HG03103 (cell line): Measurements from ENCODE around the gene FAM171A2.
"Not testable (repeated sequence)": the region's sequence is repeated elsewhere in the genome, so short reads cannot be mapped to it uniquely, and the experiment has no call there.

Experiments
- ATAC-seq: cut with Tn5 transposase; IDR thresholded peaks from one replicate; pipeline ENCODE4 v1.9.1; 2021; ENCODE audit warnings: low read depth; ENCODE audit not compliant: unreplicated experiment

Gene FAM171A2

DNA sequence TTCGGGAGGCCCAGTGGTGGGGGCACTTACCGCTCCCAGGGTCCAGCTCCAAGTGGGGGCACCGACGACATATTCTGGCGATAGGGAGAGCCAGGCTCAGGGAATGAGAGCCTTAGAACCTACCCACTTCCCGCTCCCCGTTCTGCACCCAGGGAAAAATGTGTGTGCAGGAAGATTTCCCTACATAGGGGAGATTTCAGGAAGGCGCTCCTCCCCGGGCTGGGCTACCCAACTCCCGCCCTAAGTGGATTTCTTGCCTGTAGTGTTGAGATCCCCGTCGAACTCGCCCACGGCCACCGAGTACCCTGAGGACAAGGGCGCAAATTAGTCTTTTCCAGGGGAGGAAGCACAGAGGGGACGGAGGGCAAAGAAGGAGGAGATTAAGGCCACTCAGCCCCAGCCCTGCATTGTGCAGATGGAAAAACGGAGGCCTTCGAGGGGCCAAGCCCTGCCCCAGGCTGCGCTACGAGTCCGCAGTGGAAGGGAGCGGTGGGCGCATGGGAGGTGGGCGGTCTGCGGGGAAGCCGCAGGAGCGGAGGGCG is 20.7 kb upstream of the FAM171A2 start:
- ATAC-seq: no peak

DNA sequence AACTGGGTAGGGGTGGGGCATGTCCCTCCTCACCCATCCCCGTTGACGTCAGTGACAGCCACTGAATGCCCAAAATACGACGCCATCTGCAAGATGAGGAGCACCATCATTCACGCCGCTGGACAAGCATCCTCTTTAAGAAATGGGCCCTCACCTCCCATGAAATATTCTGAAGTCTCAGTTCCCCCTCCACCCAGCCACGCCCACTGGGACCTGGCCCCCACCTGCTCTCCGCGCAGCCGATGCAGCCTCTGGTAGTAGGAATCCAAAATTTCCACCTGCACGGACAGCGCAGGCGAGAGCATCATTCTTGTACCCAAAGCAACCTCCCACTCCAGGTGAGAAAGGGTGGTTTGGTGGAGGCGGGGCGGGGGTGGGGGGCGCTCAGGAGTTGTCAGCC is 20.2 kb upstream of the FAM171A2 start:
- ATAC-seq: no peak

DNA sequence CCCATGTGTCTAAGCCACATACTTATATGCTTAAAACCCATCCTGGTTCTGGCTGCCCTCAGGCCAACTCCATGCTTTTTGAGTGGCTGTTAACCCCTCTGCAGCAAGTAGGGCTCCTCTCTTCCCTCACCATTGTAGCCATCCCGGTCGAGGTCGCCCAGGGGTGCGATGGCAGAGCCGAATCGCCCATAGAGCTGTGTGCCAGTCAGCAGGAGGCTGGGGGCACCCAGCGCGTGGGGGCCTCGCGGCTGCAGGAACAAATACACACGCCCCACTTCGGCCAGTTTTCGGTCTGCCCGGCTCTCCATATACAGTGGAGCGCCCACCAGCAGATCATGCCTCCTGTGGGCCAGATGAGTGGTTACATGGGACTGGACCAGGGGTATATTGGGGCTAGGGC is 19.7 kb upstream of the FAM171A2 start:
- ATAC-seq: no peak

DNA sequence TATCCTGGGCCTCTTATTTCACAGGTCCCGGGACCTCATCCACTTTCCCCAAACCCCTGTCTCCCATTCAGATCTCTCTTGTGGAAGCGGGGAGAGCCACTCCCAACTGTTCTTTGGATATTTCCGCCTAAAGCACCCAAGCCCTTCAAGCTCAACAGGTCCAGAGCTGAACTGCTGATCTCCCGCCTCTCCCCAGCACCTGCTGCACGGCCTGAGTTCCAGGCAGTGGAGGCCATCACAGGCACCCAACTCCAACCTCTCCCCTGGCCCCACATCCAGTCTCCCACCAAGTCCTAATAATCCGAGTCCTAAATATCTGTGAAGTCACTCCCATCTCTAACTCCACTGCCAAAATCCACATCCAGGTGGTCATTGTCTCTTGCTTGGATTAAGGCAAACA is 19.3 kb upstream of the FAM171A2 start:
- no peak for ATAC-seq

DNA sequence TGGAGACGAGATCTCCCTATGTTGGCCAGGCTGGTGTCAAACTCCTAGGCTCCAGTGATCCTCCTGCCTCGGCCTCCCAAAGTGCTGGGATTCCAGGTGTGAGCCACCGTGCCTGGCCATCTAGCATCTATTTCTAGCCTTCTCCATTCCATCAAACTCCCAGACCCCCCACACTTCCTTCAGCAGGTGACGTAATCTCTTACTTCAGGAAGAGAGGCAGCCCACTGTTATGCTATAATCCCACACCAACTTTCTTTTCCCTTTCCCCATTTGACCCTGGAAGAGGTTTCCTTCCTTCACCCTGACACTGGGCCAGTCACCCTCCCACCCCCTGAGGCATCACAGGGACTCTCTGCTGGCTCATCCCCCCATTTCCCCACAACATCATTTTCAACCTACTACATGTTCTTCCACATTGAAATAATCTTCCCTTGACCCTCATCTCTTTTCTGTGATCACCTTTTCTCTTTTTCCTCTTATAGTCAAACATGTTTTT is 18.2 kb upstream of the FAM171A2 start:
- ATAC-seq: no peak

DNA sequence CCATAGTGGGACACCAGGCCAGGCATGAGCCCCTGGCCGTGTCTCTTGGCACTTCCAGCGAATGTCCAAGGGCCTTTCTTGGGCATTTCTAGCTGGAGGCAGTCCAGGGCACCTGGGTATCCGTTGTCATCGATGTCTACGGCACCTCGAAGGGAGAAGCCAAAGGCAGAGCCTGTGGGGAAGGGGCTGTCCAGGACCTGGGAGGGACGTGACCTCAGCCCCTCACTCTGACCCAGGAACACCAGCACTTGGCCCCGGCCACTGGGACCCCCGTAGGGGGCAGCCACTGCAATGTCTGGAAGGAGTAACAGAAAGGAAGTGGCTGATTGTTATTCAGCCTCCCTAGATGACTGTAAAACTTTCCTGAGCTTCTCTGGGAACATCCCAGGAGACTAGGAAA is 17.1 kb upstream of the FAM171A2 start:
- ATAC-seq: no peak

DNA sequence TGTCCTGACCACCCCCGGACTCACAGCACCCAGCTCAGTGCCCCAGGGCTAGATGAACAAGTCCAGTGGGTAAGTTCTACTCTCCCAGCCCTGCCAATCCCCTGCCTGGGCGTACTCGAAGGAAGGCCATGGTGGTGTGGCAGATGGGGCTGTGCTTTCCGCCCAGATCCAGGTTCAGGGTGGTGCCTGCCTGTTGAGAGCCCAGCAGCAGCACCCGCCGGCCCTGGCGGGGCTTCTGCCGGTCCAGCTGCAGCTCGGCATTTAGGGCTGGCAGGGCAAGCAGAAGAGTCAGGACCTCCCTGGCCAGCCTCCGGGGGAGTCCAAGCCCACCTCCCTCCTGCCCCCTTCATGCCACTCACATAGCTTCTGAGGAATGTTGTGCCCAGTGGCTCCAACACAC is 16.2 kb upstream of the FAM171A2 start:
- ATAC-seq: no peak

DNA sequence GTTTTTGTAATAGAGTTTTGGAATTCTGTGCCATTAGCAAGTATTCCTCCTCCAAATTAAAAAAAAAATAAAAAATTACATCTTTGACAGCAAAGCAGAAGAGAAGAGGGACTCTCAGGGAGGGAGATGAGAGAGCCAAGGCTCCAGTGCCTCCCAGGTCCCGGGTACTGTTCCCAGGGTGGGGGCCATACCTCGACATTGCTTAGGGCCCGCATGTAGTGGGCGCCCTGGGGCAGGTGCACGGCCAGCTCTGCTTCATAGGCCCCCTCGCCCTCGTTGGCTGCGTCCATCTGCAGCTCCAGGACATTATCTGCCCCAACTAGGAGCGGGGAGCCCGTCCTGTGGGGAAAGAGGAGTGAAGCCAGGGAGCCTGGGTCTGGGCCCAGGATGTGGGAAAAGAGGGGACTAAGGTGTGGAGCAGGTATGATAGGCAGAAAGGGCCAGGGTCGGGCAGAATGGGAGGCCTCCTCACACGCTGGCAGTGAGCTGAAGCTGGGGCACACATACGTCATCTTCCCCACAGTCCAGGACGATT is 14.6 kb upstream of the FAM171A2 start:
- ATAC-seq: no peak

DNA sequence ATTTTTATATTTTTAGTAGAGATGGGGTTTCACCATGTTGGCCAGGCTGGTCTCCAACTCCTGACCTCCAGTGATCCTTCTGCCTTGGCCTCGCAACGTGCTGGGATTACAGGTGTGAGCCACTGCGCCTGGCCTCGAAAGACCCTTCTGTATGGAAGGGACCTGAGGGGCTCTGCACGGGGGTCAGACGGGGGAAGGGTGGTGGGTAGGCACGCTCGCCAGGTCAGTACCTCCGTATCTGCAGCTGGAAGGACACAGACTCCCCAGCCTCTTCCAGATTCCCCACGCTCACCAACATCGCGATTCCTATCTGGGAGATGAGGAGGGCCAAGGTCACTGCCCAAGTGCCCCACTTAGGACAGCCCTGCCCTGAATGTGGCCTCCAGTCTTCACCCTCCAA is 13.1 kb upstream of the FAM171A2 start:
- ATAC-seq: no peak

DNA sequence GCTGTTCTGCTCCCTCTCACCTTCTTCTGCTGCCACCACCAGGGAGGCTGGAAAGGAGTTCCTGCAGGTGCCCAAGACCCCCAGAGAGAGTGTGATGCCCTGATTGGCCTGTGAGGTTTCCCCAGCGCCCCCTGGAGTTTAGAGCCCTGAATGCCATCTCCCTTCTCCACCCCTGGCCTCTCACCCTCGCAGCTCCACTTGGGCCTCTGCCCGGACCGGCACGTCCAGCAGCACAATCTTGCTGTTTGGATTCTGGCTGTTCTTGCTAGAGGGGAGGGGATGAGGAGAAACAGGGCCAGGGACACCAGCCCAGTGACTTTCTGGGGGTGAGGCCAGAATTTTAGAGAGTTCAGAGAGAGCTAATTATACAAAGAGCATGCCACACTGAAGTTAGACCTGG is 12.5 kb upstream of the FAM171A2 start:
- no peak for ATAC-seq

DNA sequence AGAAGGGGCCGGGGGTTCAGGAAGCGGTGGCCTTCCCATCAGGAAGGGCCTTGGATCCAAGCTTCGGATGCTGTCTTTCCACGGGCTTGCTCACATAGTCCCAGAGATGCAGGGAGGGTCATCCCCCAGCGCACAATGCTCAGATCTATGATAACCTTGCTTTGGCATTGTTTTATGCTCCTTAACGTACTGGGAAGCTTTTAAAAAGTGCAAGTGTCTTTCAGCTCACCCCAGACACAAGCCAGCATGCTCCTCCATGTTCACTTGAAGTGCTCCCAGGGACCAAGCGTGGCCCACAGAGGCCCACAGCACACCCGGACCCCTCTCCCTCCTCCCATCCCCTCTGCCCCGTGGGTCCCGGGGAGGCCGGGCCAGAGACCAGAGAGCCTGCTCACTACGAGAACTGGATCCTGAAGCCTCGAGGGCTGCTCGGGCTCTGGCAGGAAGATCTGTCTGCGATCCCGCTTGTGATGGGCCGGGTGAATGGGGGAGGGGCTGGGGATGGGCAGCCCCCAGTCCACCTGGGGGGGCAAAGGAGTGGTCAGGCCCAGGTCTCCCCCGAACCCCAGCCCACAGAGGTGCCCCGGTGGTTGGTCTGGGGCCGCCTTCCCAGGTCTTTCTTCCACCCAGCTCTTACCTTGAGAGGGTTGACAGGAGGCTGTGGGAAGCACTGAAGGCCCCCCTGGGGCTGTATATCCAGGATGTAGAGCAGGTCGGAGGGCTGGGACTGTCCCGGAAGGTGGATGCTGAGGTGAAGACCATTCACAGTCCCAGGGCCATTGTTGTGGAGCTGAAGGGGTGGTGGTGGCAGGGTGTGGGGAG is 11.8 kb upstream of the FAM171A2 start:
- no peak for ATAC-seq

DNA sequence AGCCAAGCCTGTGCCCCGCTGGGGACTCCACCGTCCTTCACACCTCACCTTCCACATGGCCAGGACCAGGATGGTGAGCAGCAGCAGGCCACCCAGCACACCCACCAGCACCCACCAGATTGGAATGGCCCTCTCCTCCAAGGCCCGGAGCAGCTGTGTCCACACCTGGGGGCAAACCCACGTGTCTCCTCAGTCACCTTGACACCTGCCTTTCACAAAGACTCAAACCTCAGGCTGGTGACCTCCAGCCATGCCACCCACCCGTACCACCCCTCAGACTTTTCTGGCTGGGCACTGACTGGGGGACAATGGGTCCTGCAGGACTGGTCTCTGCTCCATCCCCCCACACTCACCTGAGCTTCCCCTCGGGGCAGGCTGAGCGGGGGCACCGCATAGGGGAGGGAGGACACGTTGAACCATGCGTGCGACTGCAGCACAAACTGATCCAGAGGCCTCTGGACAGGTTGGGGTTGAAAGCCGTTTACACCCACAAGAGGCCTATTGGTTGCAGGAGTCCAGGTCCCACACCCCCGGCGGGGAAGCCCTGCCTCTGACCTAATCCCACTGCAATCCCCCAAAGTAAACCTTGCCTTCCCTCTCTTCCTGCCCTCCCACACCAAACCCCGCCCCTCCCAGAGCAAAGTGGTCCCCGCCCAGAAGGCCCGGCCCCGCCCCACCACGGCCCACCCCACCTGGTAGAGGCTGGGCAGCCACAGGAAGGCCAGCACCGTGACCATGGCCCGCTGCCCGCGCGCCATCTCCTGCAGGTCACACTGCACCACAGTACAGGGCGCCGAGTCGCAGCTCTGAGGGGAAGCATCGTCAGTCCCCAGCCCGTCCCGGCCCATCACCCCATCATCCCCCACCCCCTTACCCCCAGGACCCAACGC is 10.9 kb upstream of the FAM171A2 start:
- no peak for ATAC-seq

DNA sequence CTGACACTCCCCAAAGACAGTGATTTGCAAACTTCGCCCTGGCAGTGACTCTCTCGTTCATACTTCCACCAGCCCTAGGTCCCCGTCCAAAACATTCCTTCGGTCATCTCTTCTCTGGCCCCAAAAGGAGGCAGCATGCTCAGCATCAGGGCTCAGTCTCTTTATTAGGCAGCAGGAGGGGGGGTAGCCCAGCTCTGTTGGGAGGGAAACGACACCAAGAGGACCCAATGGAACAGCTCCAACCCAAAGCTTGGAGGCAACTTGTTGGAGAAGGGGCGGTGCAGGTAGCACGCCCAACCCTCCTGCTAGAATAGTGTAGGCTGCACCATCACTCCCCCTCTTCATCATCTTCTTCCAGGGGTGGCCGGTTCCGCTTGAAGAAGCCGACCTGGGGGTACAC is 8.4 kb upstream of the FAM171A2 start:
- no peak for ATAC-seq

DNA sequence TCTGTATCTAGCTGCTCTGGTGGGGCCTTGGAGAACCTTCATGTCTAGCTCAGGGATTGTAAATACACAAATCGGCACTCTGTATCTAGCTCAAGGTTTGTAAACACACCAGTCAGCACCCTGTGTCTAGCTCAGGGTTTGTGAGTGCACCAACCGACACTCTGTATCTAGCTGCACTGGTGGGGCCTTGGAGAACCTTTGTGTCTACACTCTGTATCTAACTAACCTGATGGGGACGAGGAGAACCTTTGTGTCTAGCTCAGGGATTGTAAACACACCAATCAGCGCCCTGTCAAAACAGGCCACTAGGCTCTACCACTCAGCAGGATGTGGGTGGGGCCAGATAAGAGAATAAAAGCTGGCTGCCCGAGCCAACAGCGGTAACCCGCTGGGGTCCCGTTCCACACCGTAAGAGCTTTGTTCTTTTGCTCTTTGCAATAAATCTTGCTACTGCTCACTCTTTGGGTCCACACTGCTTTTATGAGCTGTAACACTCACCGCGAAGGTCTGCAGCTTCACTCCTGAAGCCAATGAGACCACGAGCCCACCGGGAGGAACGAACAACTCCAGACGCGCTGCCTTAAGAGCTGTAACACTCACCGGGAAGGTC is 5.9 kb upstream of the FAM171A2 start:
- ATAC-seq: not testable (repeated sequence)

DNA sequence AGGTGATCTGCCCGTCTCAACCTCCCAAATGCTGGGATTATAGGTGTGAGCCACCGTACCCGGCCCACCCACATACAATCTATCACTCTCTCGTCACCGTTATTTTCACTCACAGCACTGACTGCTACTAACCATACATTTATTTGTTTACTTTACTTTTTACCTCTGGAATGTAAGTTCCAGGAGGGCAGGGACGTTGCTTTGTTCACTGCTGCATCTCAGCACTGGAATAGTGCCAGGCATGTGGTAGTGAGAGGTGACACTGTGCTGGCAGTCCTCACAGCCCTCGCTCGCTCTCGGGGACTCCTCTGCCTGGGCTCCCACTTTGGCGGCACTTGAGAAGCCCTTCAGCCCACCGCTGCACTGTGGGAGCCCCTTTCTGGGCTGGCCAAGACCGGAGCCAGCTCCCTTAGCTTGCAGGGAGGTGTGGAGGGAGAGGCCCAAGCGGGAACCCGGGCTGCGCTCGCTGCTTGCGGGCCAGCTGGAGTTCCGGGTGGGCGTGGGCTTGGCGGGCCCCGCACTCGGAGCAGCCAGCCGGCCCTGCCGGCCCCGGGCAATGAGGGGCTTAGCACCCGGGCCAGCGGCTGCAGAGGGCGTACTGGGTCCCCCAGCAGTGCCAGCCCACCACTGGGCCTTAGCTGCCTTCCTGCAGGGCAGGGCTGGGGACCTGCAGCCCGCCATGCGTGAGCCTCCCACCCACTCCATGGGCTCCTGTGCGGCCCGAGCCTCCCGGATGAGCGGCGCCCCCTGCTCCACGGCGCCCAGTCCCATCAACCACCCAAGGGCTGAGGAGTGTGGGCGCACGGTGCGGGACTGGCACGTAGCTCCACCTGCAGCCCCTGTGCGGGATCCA is 5.0 kb upstream of the FAM171A2 start:
- not testable (repeated sequence) for ATAC-seq

DNA sequence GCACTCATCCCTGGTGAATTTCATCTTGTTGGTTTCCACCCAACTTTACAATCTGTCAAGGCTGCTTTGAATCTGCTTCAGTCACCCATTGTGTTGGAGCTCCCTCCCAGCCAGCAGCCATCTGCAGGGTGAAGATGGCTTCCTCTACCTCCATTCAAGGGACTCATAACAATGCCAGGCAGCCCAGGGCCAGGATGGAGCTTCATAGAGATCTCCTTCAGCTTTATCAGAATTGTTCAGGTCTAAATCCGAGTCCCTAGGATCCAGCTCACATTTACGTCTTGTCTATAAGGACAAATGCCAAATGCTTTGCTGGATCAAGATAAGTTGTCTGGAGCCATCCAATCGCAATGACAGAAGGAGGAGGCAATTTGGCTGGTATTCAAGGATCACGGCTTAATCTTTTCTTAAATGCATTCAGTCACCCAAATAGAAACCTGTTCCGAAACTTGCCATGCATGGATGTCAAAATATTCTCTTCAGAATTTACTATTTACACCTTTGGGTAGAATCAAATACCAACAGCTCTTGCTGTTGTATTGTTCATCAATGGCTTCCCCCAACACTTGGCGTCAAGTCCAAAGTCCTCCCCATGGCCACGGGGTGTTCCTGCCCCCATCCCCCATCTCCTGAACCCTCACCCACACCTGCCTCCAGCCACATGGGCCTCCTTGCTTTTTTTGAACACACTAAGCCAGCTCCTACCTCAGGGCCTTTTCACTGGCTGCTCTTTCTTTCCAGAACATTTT is 3.8 kb upstream of the FAM171A2 start:
- no peak for ATAC-seq

DNA sequence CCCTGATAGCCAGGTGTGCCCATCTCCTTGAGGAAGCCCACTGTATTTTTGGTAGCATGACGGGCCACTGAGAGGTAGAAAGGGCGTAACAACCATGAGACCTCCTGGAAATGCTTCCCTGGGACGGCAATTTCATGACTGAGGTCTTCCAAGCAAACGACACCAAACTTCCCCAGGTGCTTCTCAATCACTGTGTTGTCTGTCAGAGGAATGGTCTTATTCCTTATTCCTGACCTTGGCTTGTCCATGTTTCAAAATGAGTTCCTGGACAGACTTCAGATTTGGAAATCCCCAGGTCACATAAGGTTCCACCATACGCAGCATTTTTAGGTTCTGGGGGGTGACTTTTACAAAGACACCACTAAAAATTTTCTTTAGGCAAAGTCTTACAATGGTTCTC is 1.4 kb upstream of the FAM171A2 start:
- not testable (repeated sequence) for ATAC-seq

DNA sequence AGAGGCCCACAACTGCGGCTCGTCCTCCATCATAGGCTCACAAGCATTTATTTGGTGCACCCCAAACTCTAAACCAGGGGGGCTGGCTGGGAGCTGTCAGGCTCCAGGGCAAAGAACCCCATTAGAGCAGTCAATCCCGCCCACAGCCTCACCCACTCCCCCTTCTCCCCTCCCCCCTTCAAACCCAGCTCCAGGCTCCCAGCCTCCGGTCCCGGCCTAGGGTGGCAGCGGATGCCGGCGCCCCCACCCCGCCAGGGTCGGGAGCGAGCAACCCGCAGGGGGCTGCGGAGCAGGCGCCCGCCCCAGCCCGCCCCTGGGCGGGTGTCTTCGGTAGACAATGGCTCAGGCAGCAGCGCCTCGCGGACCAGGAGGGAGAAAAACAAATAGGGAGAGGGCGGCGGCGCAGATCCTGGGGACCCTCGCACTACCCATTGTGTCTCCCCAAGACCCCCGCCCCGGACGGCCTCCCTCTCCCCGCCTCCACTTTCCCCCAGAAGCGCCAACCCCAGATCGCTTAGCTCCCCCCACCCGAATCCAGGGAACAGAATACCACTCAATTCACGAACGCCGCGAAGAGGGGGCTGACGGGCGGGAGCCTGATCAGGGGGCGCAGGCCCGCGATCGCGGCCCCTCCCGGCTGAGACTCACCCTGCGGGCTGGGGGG is 572 bp downstream of the FAM171A2 start:
- ATAC-seq: no peak
